Lower lobe of right lung (tissue), 2 donors: ENCODE measurements around the gene SPIRE1. TPM values are rescaled to one million over a fixed set of nuclear protein-coding genes. Genes with fewer than 3 reads are reported as not detected.

Source experiments
- ATAC-seq, 2 donors: fragments of 200-7000 bp; cut with Tn5 transposase; one replicate each; pipeline ENCODE4 v1.9.1; 2020 to 2022; ENCODE audit warnings: mild to moderate bottlenecking in 2 of 2, moderate library complexity in 2 of 2
- DNase-seq: peaks from one replicate; pipeline ENCODE4 v3.0.0-alpha.2; 2020
- H3K27ac ChIP-seq: fragments of 200-600 bp; one replicate; pipeline ENCODE4 v1.8.0; 2022
- H3K27me3 ChIP-seq: fragments of 200-600 bp; one replicate; pipeline ENCODE4 v1.8.0; 2022; ENCODE audit warnings: low read depth
- H3K36me3 ChIP-seq: fragments of 200-600 bp; one replicate; pipeline ENCODE4 v1.8.0; 2022; ENCODE audit warnings: mild to moderate bottlenecking
- H3K4me1 ChIP-seq: fragments of 200-600 bp; one replicate; pipeline ENCODE4 v1.8.0; 2022
- H3K4me3 ChIP-seq: fragments of 200-600 bp; one replicate; pipeline ENCODE4 v1.8.0; 2022; ENCODE audit warnings: mild to moderate bottlenecking
- H3K9me3 ChIP-seq: fragments of 200-600 bp; one replicate; pipeline ENCODE4 v1.8.0; 2022
- intact Hi-C: fragments of 100-400 bp; cut with DNase I; formaldehyde crosslinking; loops from one replicate; pipeline ENCODE4 v1.11.0; 2022
- total RNA-seq: library from RNA; stranded (reverse); fragmentation: NEBNext Ultra II Directional; extraction: Animal tissue kit (Norgen Biotek cat#: 25700); gene quantifications from one replicate; pipeline ENCODE4 v1.2.1, GENCODE V29; 2021
- TF ChIP-seq, protein P1 (sequence below): fragments of 200-600 bp; IDR thresholded peaks from one replicate; pipeline ENCODE4 v1.8.0; 2022; ENCODE audit warnings: antibody characterized with exemption, mild to moderate bottlenecking
- donor health status: DM: no; HTN: yes; CAD: no; lungs with severe emphysema.

The SPIRE1 gene
- total RNA-seq, 1 donor from 2014 or later: 42.1 TPM

DNA sequence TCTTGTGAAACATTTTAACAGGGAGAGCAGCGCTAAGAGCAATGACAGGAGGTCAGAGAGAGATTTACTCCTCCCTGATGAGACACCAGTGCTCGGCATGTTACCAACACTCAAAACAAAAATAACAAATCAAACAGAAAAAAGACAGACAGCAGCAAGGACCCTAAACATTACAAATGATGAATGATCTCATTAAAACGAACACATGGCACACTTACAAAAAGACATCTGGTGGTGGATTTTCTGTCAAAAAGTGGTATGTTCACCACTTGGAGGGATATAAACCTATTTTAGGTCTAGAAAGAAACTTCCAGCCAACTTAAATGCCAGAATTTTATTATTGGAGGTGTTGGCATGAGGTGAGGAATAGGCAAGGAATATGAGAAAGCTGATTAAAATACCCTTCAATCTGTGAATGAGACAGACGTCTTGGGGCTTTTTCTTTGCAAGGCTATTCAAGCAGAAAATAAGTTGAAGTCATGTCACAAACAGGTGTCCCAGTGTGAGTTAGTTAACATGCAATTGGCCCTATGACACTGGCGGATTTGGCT is 137.4 kb downstream of the SPIRE1 start:
- H3K27me3 ChIP-seq: no peaks in the 10 kb centered on the region
- intact Hi-C loops: no loop called here
- H3K9me3 ChIP-seq: no peaks in the 10 kb centered on the region
- DNase-seq (no peak), ATAC-seq (no peak)
- H3K4me3 ChIP-seq: no peak overlapping the region
- H3K36me3 ChIP-seq: no peaks in the 10 kb centered on the region
- no peak overlapping the region for H3K27ac ChIP-seq
- TF ChIP-seq, protein P1, sequence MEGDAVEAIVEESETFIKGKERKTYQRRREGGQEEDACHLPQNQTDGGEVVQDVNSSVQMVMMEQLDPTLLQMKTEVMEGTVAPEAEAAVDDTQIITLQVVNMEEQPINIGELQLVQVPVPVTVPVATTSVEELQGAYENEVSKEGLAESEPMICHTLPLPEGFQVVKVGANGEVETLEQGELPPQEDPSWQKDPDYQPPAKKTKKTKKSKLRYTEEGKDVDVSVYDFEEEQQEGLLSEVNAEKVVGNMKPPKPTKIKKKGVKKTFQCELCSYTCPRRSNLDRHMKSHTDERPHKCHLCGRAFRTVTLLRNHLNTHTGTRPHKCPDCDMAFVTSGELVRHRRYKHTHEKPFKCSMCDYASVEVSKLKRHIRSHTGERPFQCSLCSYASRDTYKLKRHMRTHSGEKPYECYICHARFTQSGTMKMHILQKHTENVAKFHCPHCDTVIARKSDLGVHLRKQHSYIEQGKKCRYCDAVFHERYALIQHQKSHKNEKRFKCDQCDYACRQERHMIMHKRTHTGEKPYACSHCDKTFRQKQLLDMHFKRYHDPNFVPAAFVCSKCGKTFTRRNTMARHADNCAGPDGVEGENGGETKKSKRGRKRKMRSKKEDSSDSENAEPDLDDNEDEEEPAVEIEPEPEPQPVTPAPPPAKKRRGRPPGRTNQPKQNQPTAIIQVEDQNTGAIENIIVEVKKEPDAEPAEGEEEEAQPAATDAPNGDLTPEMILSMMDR: no peak
- H3K4me1 ChIP-seq: peaks cover 7% of the 10 kb centered on the region

DNA sequence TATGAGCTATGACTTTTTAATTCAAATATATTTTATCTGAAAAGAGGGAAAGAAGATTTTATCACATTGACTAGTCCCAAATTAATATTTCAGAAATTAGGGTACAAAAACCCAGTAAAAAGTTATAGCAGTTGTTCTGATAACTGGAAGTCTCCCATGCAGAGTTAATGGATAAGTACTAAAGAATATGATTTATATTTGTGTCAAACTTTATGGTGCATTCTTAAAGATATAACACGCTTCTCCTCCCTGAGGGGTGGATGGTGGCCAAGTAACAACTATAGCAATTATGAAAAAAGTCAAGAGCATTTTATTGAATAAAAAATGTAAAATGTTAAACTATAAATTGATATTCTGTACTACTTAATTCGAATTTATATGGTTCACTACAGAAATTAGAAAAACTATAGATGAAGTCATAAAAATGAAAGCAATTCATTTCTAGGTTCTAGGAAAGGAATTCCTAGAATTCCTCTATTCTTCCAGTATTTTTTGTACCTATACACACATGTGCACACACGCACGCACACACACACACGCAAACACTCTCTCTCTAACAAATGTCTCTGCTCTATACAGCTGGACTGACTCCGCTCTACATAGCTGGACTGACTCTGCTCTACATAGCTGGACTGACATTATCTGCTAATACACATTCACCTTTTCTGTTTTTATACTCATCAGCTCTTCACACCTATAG is 138.9 kb downstream of the SPIRE1 start:
- Histone ChIP-seq H3K4me1 (peaks cover 11% of the 10 kb centered on the region), H3K27me3 (no peaks in the 10 kb centered on the region), H3K36me3 (no peaks in the 10 kb centered on the region), H3K4me3 (no peak overlapping the region), H3K9me3 (no peaks in the 10 kb centered on the region), H3K27ac (no peak overlapping the region)
- ATAC-seq (no peak), DNase-seq (no peak)
- TF ChIP-seq, protein P1: no peak
- intact Hi-C loops: no loop called here

DNA sequence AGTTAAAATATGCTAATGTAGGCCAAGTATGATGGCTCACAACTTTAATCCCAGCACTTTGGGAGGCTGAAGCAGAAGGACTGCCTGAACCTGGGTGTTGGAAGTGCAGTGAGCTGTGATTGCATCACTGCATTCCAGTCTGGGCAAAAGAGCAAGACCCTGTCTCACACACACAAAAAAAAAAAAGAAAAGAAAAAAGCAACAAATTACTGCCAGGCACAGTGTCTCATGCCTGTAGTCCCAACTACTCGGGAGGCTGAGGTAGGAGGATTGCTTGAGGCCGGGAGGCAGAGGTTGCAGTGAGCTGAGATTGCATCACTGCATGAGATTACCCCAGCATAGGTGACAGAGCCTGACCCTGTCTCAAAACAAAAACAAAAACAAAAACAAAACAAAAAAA is 139.6 kb downstream of the SPIRE1 start:
- Histone ChIP-seq H3K36me3 (no peaks in the 10 kb centered on the region), H3K4me3 (no peak overlapping the region), H3K27ac (no peak overlapping the region), H3K4me1 (peaks cover 11% of the 10 kb centered on the region), H3K27me3 (no peaks in the 10 kb centered on the region), H3K9me3 (no peaks in the 10 kb centered on the region)
- DNase-seq (no peak), ATAC-seq (no peak)
- TF ChIP-seq, protein P1: no peak
- intact Hi-C loops: no loop called here

DNA sequence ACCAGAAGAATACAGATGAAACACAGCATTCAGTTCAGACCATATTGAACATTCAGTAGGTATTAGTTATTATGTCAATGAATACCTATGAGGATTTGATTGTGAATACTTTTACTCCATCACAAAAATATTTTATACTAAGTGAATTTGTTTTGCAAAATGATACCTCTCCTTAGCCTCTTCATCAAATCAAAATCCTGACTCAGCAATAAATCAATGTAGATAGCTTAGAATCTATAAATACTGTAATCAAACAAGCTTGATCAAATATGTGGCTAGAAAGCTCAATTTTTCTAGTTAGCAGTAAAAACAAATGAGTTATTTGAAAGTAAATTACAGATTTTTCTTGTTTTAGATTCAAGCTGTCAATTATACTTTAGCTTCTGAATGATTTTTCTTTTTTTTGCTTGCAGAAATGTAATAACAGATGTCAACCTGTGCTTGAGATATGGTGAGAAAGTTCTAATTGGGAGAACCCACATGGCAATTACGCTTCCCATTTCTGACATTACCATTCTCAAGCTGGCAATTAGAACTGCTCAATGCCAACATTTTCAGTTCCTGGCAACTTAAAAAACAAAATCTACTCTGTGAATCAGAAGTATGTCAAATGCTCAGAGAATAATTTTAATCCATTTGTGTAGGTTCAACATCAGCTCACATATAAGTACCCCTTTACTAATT is 140.6 kb downstream of the SPIRE1 start:
- TF ChIP-seq, protein P1: no peak
- Histone ChIP-seq H3K9me3 (no peaks in the 10 kb centered on the region), H3K27ac (no peak overlapping the region), H3K27me3 (no peaks in the 10 kb centered on the region), H3K4me1 (peaks cover 11% of the 10 kb centered on the region), H3K4me3 (no peak overlapping the region), H3K36me3 (no peaks in the 10 kb centered on the region)
- intact Hi-C loops: no loop called here
- no peak for ATAC-seq
- DNase-seq: no peak

DNA sequence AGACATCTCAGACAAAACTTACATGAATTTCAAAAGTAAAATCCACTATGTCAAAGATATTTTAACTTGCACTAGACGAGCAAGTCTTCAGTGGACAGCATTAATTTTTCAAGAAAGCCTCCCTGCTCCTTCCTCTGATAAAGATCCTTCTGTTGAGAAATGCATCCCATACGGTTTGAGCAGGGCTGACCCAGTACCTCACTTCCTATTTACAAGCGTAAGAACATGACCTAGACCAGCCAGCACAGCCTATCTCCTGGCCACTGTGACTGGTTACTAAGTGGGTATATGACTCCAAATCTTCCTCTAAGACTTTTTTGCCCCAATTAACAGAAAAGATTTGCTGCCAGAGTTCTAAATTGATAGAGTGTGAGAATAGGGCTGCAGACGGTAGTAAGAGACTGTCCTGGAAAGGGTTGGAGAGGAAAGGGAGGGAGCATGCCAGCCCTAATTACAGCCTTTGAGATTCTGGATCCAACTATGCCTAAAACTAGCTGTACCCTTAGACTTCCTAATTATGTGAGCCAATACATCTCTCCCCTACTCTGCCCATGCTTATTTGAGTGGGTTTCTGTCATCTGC is 141.8 kb downstream of the SPIRE1 start:
- Histone ChIP-seq H3K4me1 (peaks cover 11% of the 10 kb centered on the region), H3K4me3 (no peak overlapping the region), H3K36me3 (no peaks in the 10 kb centered on the region), H3K27ac (no peak overlapping the region), H3K9me3 (no peaks in the 10 kb centered on the region), H3K27me3 (no peaks in the 10 kb centered on the region)
- TF ChIP-seq, protein P1: no peak
- ATAC-seq (peak in 1 of 2 donors; percentile 76), DNase-seq (no peak)
- intact Hi-C loops: no loop called here
